MM.1S (cell line): ENCODE measurements around the gene ERCC2.

Source experiments
- DNase-seq: peaks from one replicate; pipeline ENCODE4 v3.0.0-alpha.2; 2015
- H2AFZ ChIP-seq: fragments of 300-600 bp; sonication (generic); 2 replicates; pipeline ENCODE4 v1.6.0; 2016; ENCODE audit warnings: antibody characterized with exemption, low read length
- H3F3A ChIP-seq: fragments of 300-600 bp; sonication (generic); 2 replicates; pipeline ENCODE4 v1.6.1; 2016; ENCODE audit warnings: mild to moderate bottlenecking, antibody characterized with exemption, low read length, moderate library complexity, mixed read lengths; ENCODE audit not compliant: insufficient read depth
- H3K27ac ChIP-seq: fragments of 300-600 bp; sonication (generic); 2 replicates; pipeline ENCODE4 v1.5.1; 2016; ENCODE audit warnings: mild to moderate bottlenecking, low read length
- H3K27me3 ChIP-seq: fragments of 300-600 bp; sonication (generic); replicated peaks from 2 replicates; pipeline ENCODE4 v1.6.0; 2016; ENCODE audit warnings: low read length; ENCODE audit not compliant: insufficient read depth
- H3K36me3 ChIP-seq: fragments of 300-600 bp; sonication (generic); replicated peaks from 2 replicates; pipeline ENCODE4 v1.6.1; 2016; ENCODE audit warnings: mild to moderate bottlenecking, low read length, mixed read lengths; ENCODE audit not compliant: insufficient read depth
- H3K4me1 ChIP-seq: fragments of 300-600 bp; sonication (generic); 2 replicates; pipeline ENCODE4 v1.6.1; 2016; ENCODE audit warnings: low read length, mixed read lengths
- H3K4me2 ChIP-seq: fragments of 300-600 bp; sonication (generic); 2 replicates; pipeline ENCODE4 v1.6.0; 2016; ENCODE audit warnings: low read depth, low read length
- H3K4me3 ChIP-seq: fragments of 300-600 bp; sonication (generic); 2 replicates; pipeline ENCODE4 v1.5.1; 2016; ENCODE audit warnings: low read length, mixed read lengths
- H3K79me2 ChIP-seq: fragments of 300-600 bp; sonication (generic); 2 replicates; pipeline ENCODE4 v1.6.1; 2016; ENCODE audit warnings: mixed run types, low read length, mixed read lengths
- H3K9ac ChIP-seq: fragments of 300-600 bp; sonication (generic); 2 replicates; pipeline ENCODE4 v1.6.1; 2016; ENCODE audit warnings: low read length, mixed read lengths
- H3K9me2 ChIP-seq: fragments of 300-600 bp; sonication (generic); replicated peaks from 2 replicates; pipeline ENCODE4 v1.6.1; 2016; ENCODE audit warnings: mild to moderate bottlenecking, low read length, mixed read lengths; ENCODE audit not compliant: insufficient read depth
- H3K9me3 ChIP-seq: fragments of 300-600 bp; sonication (generic); replicated peaks from 2 replicates; pipeline ENCODE4 v1.6.1; 2016; ENCODE audit warnings: mild to moderate bottlenecking, low read length, mixed read lengths; ENCODE audit not compliant: insufficient read depth
- H4K20me1 ChIP-seq: fragments of 300-600 bp; sonication (generic); 2 replicates; pipeline ENCODE4 v1.6.1; 2016; ENCODE audit warnings: mild to moderate bottlenecking, low read length, moderate library complexity, mixed read lengths; ENCODE audit not compliant: insufficient read depth
- CTCF ChIP-seq: fragments of 300-600 bp; sonication (generic); IDR thresholded peaks from 2 replicates; pipeline ENCODE4 v1.5.1; 2016; ENCODE audit warnings: antibody characterized with exemption, low read length, mixed read lengths
- EZH2 ChIP-seq: fragments of 300-600 bp; sonication (generic); optimal IDR thresholded peaks from 2 replicates; pipeline ENCODE3; 2017; ENCODE audit warnings: low read depth, mild to moderate bottlenecking, antibody characterized with exemption, low read length, mixed read lengths
- EZH2phosphoT487 ChIP-seq: fragments of 300-600 bp; sonication (generic); IDR thresholded peaks from 2 replicates; pipeline ENCODE4 v1.6.1; 2018; ENCODE audit warnings: antibody characterized with exemption, low read length

Gene ERCC2

DNA sequence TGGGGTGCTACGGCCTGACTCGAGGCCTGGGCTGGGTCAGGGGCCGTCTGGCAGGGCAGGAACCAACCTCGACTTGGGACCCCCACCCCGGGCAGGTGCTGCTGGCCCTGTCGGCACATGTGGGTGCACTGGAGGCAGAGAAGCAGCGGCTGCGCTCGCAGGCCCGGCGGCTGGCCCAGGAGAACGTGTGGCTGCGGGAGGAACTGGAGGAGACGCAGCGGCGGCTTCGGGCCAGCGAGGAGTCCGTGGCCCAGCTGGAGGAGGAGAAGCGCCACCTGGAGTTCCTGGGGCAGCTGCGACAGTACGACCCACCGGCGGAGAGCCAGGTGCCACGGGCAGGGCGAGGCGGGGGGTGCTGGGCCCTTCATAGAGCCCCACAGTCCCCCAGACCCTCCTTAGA, 23.9 kb downstream of the ERCC2 start:
- no peaks in the 10 kb centered on the region for H4K20me1 ChIP-seq
- TF ChIP-seq CTCF = peak; percentile 14
- TF ChIP-seq EZH2phosphoT487 = no peak
- no peak for TF ChIP-seq EZH2
- DNase-seq = no peak
- H3K9me2 ChIP-seq = no peaks in the 10 kb centered on the region
- no peak overlapping the region for H3K9ac ChIP-seq
- H3F3A ChIP-seq = no peaks in the 10 kb centered on the region
- H3K4me3 ChIP-seq = no peak overlapping the region
- H3K27ac ChIP-seq = no peak overlapping the region
- no peak overlapping the region for H2AFZ ChIP-seq
- no peaks in the 10 kb centered on the region for H3K9me3 ChIP-seq
- no peaks in the 10 kb centered on the region for H3K79me2 ChIP-seq
- H3K4me2 ChIP-seq = no peak overlapping the region
- H3K27me3 ChIP-seq = peaks cover 41% of the 10 kb centered on the region
- no peaks in the 10 kb centered on the region for H3K36me3 ChIP-seq
- H3K4me1 ChIP-seq = no peaks in the 10 kb centered on the region

GRCh38 chr19:45345506-45345860, 24.9 kb downstream of the ERCC2 start:
- no peak overlapping the region for H3K9ac ChIP-seq
- no peaks in the 10 kb centered on the region for H3F3A ChIP-seq
- no peak for TF ChIP-seq CTCF
- no peak for TF ChIP-seq EZH2
- no peak for TF ChIP-seq EZH2phosphoT487
- H3K27me3 ChIP-seq = peaks cover 45% of the 10 kb centered on the region
- no peaks in the 10 kb centered on the region for H3K79me2 ChIP-seq
- H3K4me1 ChIP-seq = no peaks in the 10 kb centered on the region
- H3K9me3 ChIP-seq = no peaks in the 10 kb centered on the region
- H4K20me1 ChIP-seq = no peaks in the 10 kb centered on the region
- H3K36me3 ChIP-seq = no peaks in the 10 kb centered on the region
- no peaks in the 10 kb centered on the region for H3K9me2 ChIP-seq
- DNase-seq = no peak
- H3K27ac ChIP-seq = no peak overlapping the region
- no peak overlapping the region for H3K4me2 ChIP-seq
- H3K4me3 ChIP-seq = no peak overlapping the region
- H2AFZ ChIP-seq = no peak overlapping the region

- Histone ChIP-seq H3K36me3 (no peaks in the 10 kb centered on the region), H3K9me2 (no peaks in the 10 kb centered on the region), H3K9ac (no peak overlapping the region), H4K20me1 (no peaks in the 10 kb centered on the region), H3K4me2 (no peak overlapping the region), H3F3A (no peaks in the 10 kb centered on the region), H3K79me2 (no peaks in the 10 kb centered on the region), H3K4me3 (no peak overlapping the region), H3K27ac (no peak overlapping the region), H2AFZ (no peak overlapping the region), H3K4me1 (no peaks in the 10 kb centered on the region), H3K9me3 (no peaks in the 10 kb centered on the region), H3K27me3 (peaks cover 45% of the 10 kb centered on the region)
- DNase-seq = no peak
- TF ChIP-seq EZH2 (no peak), CTCF (no peak), EZH2phosphoT487 (no peak)
Observed at GRCh38 chr19:45344621-45345505, 25.5 kb downstream of the ERCC2 start.
